HG03280 (cell line): Measurements from ENCODE around the gene C19orf73.
A peak's percentile ranks its signal among the peaks of the same experiment; 100 is the strongest.

Experiments used
- ATAC-seq: cut with Tn5 transposase; IDR thresholded peaks from one replicate; pipeline ENCODE4 v1.9.1; 2021; ENCODE audit warnings: mild to moderate bottlenecking, moderate library complexity; ENCODE audit not compliant: unreplicated experiment

Gene C19orf73

GRCh38 chr19:49118565-49119410, at the start of gene C19orf73:
Gene C19orf73 (minus strand): TSS chr19:49119143. CDS start chr19:49119022, 121 bp downstream.
- ATAC-seq = peak; percentile 78

GRCh38 chr19:49168421-49168820, 49.5 kb upstream of the C19orf73 start:
- no peak for ATAC-seq

- no peak for ATAC-seq
These were observed 49.0 kb upstream of the C19orf73 start for GRCh38 chr19:49167857-49168409.

- ATAC-seq = no peak
These were observed 46.9 kb upstream of the C19orf73 start for GRCh38 chr19:49165865-49166301.

- no peak for ATAC-seq
These were observed 46.3 kb upstream of the C19orf73 start for GRCh38 chr19:49165111-49165750.

- no peak for ATAC-seq
These were observed 43.0 kb upstream of the C19orf73 start for GRCh38 chr19:49161987-49162386.

GRCh38 chr19:49160450-49161189, 41.7 kb upstream of the C19orf73 start:
- no peak for ATAC-seq

GRCh38 chr19:49157445-49158224, 38.7 kb upstream of the C19orf73 start, which contains the start of gene TRPM4:
Gene TRPM4 (plus strand): TSS chr19:49157792. CDS start chr19:49157867, 75 bp downstream.
- ATAC-seq = no peak

- no peak for ATAC-seq
These were observed 36.9 kb upstream of the C19orf73 start for GRCh38 chr19:49155820-49156346.

GRCh38 chr19:49155005-49155819, 36.3 kb upstream of the C19orf73 start, which contains the start of gene HRC:
Gene HRC (minus strand): TSS chr19:49155396. CDS start chr19:49155237, 159 bp downstream.
- ATAC-seq = no peak

GRCh38 chr19:49154279-49154678, 35.3 kb upstream of the C19orf73 start:
- no peak for ATAC-seq

- ATAC-seq = no peak
These were observed 34.3 kb upstream of the C19orf73 start for GRCh38 chr19:49153167-49153809.

GRCh38 chr19:49152119-49152550, 33.2 kb upstream of the C19orf73 start:
- ATAC-seq = no peak

- no peak for ATAC-seq
These were observed 32.5 kb upstream of the C19orf73 start for GRCh38 chr19:49151267-49152118.

GRCh38 chr19:49150944-49151243, 32.0 kb upstream of the C19orf73 start:
- ATAC-seq = no peak

GRCh38 chr19:49150106-49150943, 31.4 kb upstream of the C19orf73 start:
- no peak for ATAC-seq

GRCh38 chr19:49149652-49150105, 30.7 kb upstream of the C19orf73 start:
- no peak for ATAC-seq
